ENCODE results near the gene RPS6KA1. TPM values are rescaled to one million over a fixed set of nuclear protein-coding genes. Genes with fewer than 3 reads are reported as not detected.

The RPS6KA1 gene
- total RNA-seq, 4 donors from 2014 or later: 11.4 to 46.1 (median 28.1) TPM

GRCh38 chr1:26560403-26560780, 30.8 kb downstream of the RPS6KA1 start:
- TF ChIP-seq CTCF (IDR thresholded peaks at IDR 0.05): no peak
- DNase-seq (ENCODE audit: low spot score): no peak
- no peak for ATAC-seq (ENCODE audit: low FRiP score)

GRCh38 chr1:26570287-26570686, 40.7 kb downstream of the RPS6KA1 start:
- TF ChIP-seq CTCF (IDR thresholded peaks at IDR 0.05): no peak
- ATAC-seq (ENCODE audit: low FRiP score) (no peak), DNase-seq (ENCODE audit: low spot score) (no peak)

GRCh38 chr1:26571381-26571780, 41.8 kb downstream of the RPS6KA1 start:
- no peak for ATAC-seq (ENCODE audit: low FRiP score)
- no peak for DNase-seq (ENCODE audit: low spot score)
- no peak for TF ChIP-seq CTCF (IDR thresholded peaks at IDR 0.05)

GRCh38 chr1:26574018-26574417, 44.5 kb downstream of the RPS6KA1 start:
- no peak for ATAC-seq (ENCODE audit: low FRiP score)

GRCh38 chr1:26574719-26575251, 45.2 kb downstream of the RPS6KA1 start:
- no peak for TF ChIP-seq CTCF (IDR thresholded peaks at IDR 0.05)
- DNase-seq (ENCODE audit: low spot score) (no peak), ATAC-seq (ENCODE audit: low FRiP score) (no peak)

More at GRCh38 chr1:26574018-26574417, 44.5 kb downstream of the RPS6KA1 start:
- no peak for DNase-seq (ENCODE audit: low spot score)
- no peak for TF ChIP-seq CTCF (IDR thresholded peaks at IDR 0.05)

GRCh38 chr1:26575348-26575747, 45.8 kb downstream of the RPS6KA1 start:
- no peak for TF ChIP-seq CTCF (IDR thresholded peaks at IDR 0.05)
- no peak for DNase-seq (ENCODE audit: low spot score)

DNA sequence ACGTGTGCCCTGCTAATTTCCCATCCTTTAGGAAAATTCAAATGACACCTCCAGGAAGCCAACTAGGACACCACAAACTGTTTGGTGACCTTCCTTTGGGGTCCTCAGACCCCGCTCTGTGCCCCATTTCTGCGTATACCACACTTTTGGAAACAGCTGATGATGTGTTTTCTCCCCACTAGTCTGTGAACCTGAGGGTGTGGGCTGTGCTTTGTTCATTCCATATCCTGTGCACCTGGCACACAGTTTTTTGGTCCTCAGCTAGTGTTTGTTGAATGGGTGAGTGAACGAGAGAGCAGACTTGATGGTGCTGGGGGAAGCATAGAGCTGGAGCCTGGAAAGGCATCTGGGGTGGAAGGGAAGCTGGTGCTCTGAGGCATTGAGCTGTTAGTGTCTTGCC, 48.6 kb downstream of the RPS6KA1 start:
- ATAC-seq (ENCODE audit: low FRiP score): no peak
- DNase-seq (ENCODE audit: low spot score): no peak
- TF ChIP-seq CTCF (IDR thresholded peaks at IDR 0.05): no peak

More at GRCh38 chr1:26575348-26575747, 45.8 kb downstream of the RPS6KA1 start:
- ATAC-seq (ENCODE audit: low FRiP score): no peak

All from omental fat pad (tissue), 4 donors.